Kidney glomerular epithelial cell (primary cell): Measurements from ENCODE around the gene DAND5.

Experiments used
- DNase-seq: peaks from one replicate; lab custom pipeline; 2025; lab: John Stamatoyannopoulos, UW

Gene DAND5

DNA sequence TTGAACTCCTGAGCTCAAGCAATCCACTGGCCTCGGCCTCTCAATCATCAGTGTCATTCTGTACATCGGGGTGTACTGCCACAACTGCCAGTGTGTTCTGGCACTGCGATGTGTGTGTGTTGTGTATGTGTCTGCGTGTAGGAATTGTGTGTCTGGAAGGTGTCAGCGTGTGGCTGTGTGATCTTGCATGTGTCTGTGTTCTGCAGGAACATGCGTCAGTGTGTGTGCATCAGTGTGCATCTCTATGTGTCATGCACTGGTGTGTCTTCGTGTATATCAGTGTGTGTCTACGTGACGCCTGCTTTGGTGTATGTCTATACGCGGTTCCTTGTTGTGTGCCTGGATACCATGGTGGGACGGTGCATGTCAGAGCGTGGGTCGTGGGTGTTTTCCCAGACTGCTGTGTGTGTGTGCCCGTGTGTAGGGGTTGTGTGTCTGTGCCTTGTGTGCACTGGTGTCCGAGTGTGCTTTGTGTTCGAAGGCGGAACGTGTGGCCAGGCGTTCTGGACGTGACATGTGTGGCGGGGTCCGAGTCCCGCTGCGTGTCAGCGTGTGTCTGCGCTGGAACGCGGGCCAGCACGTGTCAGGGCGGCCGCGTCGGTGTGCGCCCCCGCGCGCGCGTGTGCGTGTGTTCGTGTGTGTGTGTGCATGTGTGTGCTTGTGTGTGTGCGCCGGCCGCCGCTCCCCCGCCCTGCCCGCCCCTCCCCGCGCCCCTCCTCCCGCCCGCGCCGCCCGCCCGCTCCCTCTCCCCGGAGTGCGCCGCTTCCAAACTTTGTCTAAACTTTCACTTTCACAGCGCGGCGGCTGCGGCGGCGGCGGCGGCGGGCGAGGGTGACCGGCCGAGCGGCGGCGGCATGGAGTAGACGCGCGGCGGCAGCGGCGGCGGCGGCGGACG lies 25.6 kb downstream of the DAND5 start, which contains the start of gene NFIX:
NFIX (plus strand) TSS at position 775 of the 895 bp plus-strand sequence. CDS start 363 bp downstream, outside the sequence.
- no peak for DNase-seq

DNA sequence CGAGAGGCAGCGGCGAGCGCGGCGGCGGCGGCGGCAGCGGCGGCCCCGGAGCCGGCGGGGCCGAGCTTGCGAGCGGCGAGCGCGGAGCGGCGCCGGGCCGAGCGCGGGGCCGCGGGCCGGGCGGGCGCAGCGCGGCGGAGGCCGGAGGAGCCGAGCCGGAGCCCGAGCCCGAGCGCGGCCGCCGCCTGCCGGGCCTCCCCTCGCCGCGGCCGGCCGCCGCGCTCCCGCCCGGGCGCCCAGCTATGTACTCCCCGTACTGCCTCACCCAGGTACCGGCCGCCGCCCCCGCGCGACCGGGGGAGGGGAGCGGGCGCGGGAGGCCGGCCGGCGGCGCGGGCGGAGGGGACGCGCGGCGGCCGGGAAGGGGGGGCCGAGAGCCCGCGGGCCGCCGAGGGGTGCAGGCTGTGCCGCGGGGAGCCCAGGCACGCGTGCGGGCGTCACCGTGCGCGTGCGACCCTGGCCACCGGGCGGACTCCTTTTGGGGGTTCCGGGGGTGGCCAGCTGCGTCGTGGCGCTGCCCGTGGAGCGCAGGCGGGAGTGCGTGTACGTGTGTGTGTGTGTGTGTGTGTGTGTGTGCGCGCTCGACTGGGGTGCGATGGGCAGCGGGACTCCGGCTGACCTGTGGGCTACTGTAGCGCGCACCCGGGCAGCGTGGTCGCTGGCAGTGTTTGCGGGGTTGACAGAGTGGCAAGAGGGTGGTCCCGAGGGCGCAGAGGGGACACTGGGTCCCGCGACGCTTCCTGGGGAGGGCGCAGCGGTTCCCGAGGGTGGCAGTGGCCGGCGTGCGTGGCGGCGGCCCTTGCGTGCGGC lies 26.4 kb downstream of the DAND5 start:
- no peak for DNase-seq

- DNase-seq, result no peak
Observed at GRCh38 chr19:12996406-12997094, 27.2 kb downstream of the DAND5 start.

DNA sequence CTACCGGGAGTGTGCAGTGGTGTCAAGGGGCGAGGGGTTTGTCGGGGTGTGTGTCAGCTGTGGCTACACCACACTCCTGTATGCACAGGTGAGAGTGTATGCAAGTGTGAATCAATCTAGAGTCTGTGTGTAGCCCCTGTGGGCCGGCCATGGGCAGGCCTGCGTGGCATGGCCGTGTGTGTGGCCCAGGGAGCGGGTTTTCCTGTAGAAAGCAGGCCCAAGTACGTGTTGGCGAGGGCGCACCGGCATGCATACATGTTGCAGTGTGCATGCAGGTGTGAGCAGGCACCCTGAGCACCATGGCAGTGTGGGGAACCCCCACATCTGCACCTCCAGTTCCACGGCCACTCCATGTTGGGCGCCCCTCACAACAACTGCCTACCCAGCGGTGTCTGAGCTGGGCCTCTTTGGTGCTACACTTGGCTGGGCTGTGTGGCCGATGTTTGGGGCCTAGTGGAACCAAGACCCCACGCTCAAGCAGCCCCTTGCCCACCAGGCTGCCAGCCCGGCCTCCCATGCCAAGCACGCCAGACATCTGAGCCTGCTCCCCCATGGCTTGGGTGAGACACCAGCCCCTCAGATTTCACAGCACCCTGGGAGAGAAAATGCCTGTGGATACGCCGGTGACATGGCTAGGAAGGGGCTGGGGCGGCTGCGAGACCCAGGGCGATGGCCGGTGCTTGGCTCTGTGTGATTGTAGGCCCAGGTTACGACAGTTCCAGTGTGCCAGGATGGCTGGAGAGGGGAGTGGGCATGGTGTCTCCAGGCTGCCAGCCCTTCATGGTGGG lies 28.0 kb downstream of the DAND5 start:
- DNase-seq, result no peak

GRCh38 chr19:12997967-12998940 lies 28.9 kb downstream of the DAND5 start:
- DNase-seq, result no peak

DNA sequence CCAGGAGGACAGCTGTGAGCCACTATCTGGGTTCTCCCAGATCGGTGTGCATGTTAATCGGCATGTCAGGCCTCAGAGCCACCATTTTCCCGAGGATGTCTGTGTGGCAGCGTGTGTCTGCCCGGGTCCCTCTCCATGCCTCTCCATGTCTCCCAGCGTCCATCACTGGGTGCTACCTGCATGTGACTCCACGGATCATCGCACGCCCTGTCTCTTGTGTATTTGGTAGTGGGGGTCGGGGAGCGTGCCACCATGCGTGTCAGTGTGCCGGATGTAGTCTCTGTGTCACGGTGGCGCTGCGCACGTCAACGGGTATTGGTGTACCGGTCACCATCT lies 31.8 kb downstream of the DAND5 start:
- DNase-seq, result no peak

- DNase-seq, result no peak
Observed at GRCh38 chr19:13001502-13002165, 32.3 kb downstream of the DAND5 start.

DNA sequence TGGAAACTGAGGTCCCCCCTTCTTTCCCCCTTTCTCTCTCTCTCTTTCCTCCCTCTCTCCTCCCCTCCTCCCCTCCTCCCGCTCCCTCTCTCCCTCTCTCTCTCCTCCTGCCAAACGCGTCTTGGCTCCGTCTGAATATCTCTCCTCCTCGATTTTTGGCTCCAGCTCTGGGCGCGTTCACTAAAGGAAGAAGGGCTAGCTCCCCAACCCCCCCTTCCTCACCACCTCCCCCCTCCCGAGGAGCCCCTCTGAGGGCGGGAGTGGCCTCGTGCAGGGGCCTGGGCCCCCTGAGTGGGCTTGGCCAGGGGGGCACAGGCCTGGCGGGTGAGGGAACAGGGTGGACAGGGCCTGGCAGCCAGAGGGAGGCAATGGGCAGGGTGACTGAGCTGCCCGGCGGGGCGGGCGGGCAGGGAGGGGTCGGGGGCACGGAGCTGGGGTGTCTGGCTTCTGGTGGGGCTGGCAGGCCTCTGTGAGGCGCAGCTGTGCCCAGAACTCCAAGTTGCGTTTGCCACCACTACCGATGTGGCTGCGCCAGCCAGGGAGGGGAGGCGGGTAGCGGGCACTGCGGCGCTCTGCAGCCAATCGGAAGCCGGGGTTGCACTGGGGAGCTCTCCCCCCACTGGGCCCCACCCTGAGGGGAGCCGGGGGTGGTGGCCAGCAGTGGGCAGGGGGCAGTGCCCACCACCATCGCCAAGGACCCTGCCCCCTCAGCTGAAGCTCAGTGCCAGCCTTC lies 33.0 kb downstream of the DAND5 start:
- no peak for DNase-seq

DNA sequence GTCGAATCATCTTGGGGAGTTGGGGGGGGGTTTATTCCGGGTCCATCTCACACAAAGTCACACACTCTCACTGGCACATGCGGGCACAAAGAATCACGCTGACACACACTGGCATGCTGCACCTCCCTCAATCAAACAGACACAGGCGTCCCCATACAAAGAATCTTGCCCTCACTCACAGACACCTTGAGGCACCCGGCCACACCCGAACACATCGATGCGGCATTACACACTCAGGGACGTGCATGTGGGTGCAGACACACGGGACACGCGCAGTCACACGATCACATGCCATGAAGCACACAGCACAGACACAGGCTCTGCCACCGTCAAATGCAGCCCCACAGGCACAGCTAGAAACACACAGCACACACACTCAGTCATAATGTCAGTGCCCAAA lies 33.7 kb downstream of the DAND5 start:
- no peak for DNase-seq

- no peak for DNase-seq
Observed at GRCh38 chr19:13004273-13004672, 34.9 kb downstream of the DAND5 start.

DNA sequence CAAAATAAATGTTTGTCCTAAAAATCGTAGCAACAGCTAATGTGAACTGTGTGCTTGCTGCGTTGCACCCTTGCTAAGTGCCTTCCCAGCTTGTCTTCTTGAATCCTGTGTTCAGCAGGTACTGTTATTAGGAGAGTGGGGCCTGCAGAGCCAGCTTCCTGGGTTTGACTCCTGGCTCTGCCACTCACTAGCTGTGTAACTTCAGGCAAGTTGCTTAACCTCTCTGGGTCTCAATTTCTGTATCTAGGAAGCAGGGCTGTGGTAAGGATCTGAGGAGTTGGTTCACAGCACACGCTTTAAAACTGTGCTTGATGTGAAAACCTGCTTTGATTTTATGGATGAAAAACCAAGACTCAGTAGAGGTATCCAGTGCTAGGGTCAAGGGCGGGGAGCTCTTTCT lies 35.9 kb downstream of the DAND5 start:
- no peak for DNase-seq

GRCh38 chr19:13005861-13006370 lies 36.5 kb downstream of the DAND5 start:
- DNase-seq, result no peak

DNA sequence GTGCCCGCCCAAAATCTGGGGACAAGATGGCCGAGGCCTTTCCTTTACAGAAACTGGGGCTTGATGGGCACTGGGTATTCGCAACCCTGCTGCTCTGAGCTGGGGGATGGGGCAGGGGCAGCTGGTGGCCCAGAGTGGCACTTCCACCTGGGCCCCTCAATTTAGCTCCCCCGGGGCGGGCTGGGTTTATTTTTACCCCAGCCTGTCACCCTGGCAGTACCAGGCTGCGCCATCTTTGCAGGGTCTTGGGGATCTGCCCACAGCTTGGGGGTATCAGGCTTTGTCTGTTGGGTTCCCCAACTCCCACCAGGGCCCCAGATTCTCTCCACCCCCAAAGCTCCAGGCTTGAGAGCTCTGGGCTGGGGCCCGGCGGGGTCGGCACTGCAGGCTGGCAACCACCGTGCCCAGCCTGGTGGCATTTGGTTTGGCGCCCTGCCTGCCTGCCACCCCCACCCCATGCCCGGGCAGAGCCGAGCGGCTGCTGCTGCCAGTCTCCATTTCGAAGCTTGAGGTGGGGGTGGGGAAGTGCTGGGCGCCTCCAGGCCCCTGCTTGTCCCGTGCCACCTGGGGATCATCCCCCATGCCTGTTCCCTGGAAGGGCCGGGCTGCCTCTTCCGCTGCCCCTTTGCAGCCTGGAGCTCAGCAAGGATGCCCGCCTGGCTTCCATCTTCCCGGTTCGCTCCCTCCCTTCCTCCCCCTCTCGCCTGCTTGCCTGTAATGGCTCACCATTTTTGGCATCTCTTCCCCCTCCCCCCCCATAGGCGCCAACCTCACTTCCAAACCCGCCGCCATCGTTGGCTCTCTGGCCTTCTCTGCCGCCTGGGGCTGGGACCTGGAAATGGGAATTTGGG lies 37.3 kb downstream of the DAND5 start:
- DNase-seq, result no peak

DNA sequence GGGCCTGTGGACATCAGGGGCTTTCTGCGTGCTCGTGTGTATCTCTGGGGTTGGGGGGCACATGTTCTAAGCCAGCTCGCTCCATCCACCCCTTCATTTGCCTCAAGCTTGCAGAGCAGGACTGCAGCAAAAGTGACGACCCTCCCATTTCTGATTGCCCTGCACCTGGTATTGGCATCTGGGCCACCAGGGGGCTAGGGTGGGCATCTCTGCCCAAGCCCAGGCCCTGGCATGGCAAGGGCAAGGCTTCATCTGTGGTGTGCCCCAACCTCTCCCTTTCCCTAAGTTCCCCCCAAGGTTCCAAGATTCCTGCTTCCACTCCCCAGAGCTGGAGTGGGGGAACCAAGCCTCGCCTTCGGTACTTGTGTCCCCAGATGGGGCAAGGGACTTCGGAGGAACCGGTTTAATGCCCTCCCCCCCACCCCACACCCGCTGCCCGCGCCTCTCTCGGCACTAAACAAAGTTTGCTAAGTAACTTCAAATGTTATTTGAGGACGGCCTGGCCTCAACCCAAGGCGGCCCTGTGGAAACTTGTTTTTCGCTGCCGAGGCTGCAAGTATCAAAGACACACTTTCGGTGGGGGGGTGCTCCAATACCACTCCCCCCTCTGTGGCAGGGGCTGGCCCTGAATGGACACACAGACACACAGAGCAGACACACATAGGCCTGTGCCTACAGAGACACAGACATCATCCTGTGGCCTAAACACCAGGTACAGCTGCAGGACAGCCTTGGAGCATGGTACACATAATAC lies 38.1 kb downstream of the DAND5 start:
- no peak for DNase-seq

DNA sequence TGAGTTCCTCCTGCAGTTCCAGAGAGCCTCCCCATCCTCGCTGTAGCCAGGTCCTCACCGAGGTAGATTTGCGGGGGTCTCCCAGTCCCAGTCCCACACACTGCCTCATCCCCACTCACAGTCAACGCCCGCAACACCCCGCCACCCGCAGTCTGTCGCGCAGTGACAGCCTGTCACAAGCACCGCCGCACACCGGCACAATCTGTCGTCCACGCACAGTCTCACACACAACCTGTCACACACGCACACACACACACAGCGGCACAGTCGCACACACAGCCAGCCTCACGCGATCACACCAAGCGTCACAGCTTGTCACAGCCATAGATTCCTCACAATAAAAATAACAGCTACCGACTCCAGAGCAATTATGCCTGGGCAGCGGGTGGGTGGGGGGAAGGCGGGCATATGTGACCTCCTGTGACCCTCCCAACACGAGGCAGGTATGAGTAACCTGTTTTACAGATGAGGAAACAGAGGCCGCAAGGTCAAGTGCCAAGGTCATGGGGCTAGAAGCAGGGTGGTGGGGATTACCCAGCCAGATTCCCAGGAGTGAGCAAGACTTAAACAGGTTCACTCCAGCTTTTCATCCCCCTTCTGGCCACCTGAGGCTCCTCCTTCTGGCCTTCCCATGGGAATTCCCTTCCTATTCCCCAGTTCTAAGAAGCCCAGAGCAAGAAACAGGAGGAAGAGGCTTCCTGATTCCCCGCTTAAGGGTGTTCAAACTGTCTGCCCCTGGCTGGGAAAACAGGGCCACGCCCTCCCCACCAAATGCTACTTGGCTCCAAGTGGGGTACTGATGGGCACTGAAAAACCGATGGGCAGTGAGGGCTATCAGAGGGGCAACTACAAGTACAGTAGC lies 39.8 kb downstream of the DAND5 start:
- no peak for DNase-seq
